ENCODE measurements around the gene ZMYM4. TPM values are rescaled to one million over a fixed set of nuclear protein-coding genes. Genes with fewer than 3 reads are reported as not detected.
"Not testable (repeated sequence)": the region's sequence is repeated elsewhere in the genome, so short reads cannot be mapped to it uniquely, and the experiment has no call there.

The ZMYM4 gene
- total and polyA plus RNA-seq, 12 donors: 14.7 to 59.2 (median 38.7) TPM

- 41 to 100% (median 60%) methylated on average over 1 of the region's 1 CpG for WGBS, 4 donors
- Histone ChIP-seq H3K4me3 (no peak overlapping the region), H3K9me3 (replicated peaks in 1 of 3) (no peaks in the 10 kb centered on the region), H3K4me1 (replicated peaks in 1 of 2) (peaks cover 5 to 16% of the 10 kb centered on the region in 2 donors), H3K27me3 (no peaks in the 10 kb centered on the region), H3K27ac (peak overlapping the region in 1 of 5 donors; percentile 24), H3K36me3 (replicated peaks in 1 of 2) (no peaks in the 10 kb centered on the region)
- no peak for DNase-seq
- TF ChIP-seq, protein P1, sequence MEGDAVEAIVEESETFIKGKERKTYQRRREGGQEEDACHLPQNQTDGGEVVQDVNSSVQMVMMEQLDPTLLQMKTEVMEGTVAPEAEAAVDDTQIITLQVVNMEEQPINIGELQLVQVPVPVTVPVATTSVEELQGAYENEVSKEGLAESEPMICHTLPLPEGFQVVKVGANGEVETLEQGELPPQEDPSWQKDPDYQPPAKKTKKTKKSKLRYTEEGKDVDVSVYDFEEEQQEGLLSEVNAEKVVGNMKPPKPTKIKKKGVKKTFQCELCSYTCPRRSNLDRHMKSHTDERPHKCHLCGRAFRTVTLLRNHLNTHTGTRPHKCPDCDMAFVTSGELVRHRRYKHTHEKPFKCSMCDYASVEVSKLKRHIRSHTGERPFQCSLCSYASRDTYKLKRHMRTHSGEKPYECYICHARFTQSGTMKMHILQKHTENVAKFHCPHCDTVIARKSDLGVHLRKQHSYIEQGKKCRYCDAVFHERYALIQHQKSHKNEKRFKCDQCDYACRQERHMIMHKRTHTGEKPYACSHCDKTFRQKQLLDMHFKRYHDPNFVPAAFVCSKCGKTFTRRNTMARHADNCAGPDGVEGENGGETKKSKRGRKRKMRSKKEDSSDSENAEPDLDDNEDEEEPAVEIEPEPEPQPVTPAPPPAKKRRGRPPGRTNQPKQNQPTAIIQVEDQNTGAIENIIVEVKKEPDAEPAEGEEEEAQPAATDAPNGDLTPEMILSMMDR (IDR thresholded peaks at IDR 0.05): no peak
- no peak for TF ChIP-seq POLR2A (IDR thresholded peaks at IDR 0.05)
- intact Hi-C loops (cut with DNase I): no loop called here
Observed at GRCh38 chr1:35324486-35324885, 56.0 kb downstream of the ZMYM4 start.

- DNase-seq: no peak
- intact Hi-C loops (cut with DNase I): no loop called here
- peaks cover 5 to 16% of the 10 kb centered on the region in 2 donors for H3K4me1 ChIP-seq (replicated peaks in 1 of 2)
Observed at GRCh38 chr1:35326246-35326866, 57.8 kb downstream of the ZMYM4 start.

DNA sequence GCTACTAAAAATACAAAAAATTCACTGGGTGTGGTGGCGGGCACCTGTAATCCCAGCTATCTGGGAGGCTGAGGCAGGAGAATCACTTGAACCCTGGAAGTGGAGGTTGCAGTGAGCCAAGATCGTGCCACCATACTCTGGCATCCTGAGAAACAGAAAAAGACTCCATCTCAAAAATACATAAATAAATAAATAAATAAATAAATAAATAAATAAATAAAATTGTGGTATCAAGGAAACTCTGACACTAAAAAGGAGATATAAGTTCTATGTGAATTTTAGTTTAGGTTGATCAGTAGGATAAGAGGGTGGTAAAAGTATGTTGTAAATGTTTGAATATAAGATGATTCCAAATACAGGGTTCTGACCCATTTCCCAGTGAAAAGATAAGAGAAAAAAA is 63.1 kb downstream of the ZMYM4 start:
- DNase-seq; H3K9me3 ChIP-seq (replicated peaks in 1 of 3); H3K27me3 ChIP-seq; H3K4me3 ChIP-seq; H3K36me3 ChIP-seq (replicated peaks in 1 of 2); H3K4me1 ChIP-seq (replicated peaks in 1 of 2); intact Hi-C loops (cut with DNase I); H3K27ac ChIP-seq: not testable (repeated sequence)
- WGBS, 4 donors: 94 to 100% (median 99%) methylated on average over 2 of the region's 2 CpGs

More at GRCh38 chr1:35326246-35326866, 57.8 kb downstream of the ZMYM4 start:
- 95 to 98% (median 97%) methylated on average over 3 of the region's 3 CpGs for WGBS, 4 donors
- Histone ChIP-seq H3K27ac (no peak overlapping the region), H3K4me3 (no peak overlapping the region), H3K36me3 (replicated peaks in 1 of 2) (no peaks in the 10 kb centered on the region), H3K9me3 (replicated peaks in 1 of 3) (no peaks in the 10 kb centered on the region), H3K27me3 (no peaks in the 10 kb centered on the region)
- no peak for TF ChIP-seq POLR2A (IDR thresholded peaks at IDR 0.05)
- TF ChIP-seq, protein P1 (IDR thresholded peaks at IDR 0.05): no peak

DNA sequence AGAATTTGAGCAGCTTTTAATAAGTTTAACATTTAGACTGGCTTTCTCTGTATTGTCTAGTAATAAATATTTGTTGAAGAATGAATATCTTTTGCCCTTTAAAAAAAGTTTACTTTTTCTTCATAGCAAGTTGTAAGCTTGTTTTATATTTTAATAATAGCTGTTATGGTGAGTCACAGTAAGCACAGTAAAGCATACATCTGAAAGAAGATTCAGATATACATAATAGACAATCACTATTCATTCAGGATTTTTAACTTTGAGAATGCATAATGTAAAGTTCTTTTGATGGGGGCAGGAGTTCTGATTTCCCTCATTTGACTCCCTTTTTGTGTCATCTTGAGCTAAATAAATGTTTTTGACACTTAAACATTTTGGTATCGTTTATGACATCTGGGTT is 66.0 kb downstream of the ZMYM4 start:
- TF ChIP-seq, protein P1 (IDR thresholded peaks at IDR 0.05): no peak
- no peak for TF ChIP-seq POLR2A (IDR thresholded peaks at IDR 0.05)
- no peaks in the 10 kb centered on the region for H3K4me1 ChIP-seq (replicated peaks in 1 of 2)
- intact Hi-C loops (cut with DNase I): no loop called here
- H3K27me3 ChIP-seq: no peaks in the 10 kb centered on the region
- no peaks in the 10 kb centered on the region for H3K36me3 ChIP-seq (replicated peaks in 1 of 2)
- H3K4me3 ChIP-seq: no peak overlapping the region
- 77 to 88% (median 84%) methylated on average over 1 of the region's 1 CpG for WGBS, 4 donors
- no peaks in the 10 kb centered on the region for H3K9me3 ChIP-seq (replicated peaks in 1 of 3)
- no peak for DNase-seq
- H3K27ac ChIP-seq: no peak overlapping the region

GRCh38 chr1:35340519-35340918 is 72.0 kb downstream of the ZMYM4 start:
- intact Hi-C loops (cut with DNase I): no loop called here
- Histone ChIP-seq H3K36me3 (replicated peaks in 1 of 2) (no peaks in the 10 kb centered on the region), H3K27me3 (no peaks in the 10 kb centered on the region), H3K4me3 (no peak overlapping the region), H3K4me1 (replicated peaks in 1 of 2) (no peaks in the 10 kb centered on the region), H3K9me3 (replicated peaks in 1 of 3) (no peaks in the 10 kb centered on the region), H3K27ac (no peak overlapping the region)
- no peak for DNase-seq
- no peak for TF ChIP-seq POLR2A (IDR thresholded peaks at IDR 0.05)
- TF ChIP-seq, protein P1 (IDR thresholded peaks at IDR 0.05): no peak
- 93 to 100% (median 96%) methylated on average over 2 of the region's 2 CpGs for WGBS, 4 donors

All from adrenal gland (tissue), 12 donors.